Gastrocnemius medialis (tissue), 4 donors: ENCODE measurements around the gene PTCH2.

Source experiments
- CTCF ChIP-seq, 5 experiments: fragments of 450-650 bp in 3 of 5; fragments of 200-600 bp in 2 of 5; sonication (generic) in 2 of 5; IDR thresholded peaks in 4 of 5; conservative IDR thresholded peaks in 1 of 5; 1 replicate in 4 of 5; 2 replicates in 1 of 5; pipeline ENCODE4 v1.5.1; 2016 to 2019; ENCODE audit warnings: antibody characterized with exemption in 5 of 5, mild to moderate bottlenecking in 3 of 5, moderate library complexity in 3 of 5
- POLR2A ChIP-seq, 2 donors: fragments of 450-650 bp; IDR thresholded peaks; one replicate each; pipeline ENCODE4 v1.6.1; 2017; ENCODE audit warnings: antibody characterized with exemption in 2 of 2, mild to moderate bottlenecking in 2 of 2, moderate library complexity in 2 of 2

DNA sequence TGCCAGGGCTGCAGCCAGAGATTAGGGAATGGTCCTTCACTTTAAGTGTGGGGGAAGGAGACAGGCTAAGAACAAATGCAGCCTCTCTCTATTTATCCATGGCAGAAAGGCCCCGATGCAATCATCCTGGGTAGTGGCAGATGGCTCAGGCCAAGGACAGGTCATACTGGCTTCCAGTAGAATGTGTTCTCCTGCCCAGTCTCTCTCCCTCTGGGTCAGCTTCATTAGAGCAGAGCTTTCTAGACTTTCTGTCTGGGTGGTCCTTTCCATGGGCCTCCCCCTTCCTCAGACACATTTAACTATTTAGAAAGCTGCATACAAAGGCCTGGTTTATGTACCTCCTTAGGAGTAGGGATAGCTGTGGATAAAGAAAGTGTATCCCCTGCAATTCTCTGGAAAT, 4.8 kb upstream of the PTCH2 start:
- no peak for TF ChIP-seq CTCF (IDR thresholded peaks at IDR 0.05 in 4 of 5, conservative IDR thresholded peaks at IDR 0.05 in 1 of 5)
- no peak for TF ChIP-seq POLR2A (IDR thresholded peaks at IDR 0.05)
